Astrocyte (in vitro differentiated cells and primary cell): ENCODE data around the gene SCUBE1. TPM values are rescaled to one million over a fixed set of nuclear protein-coding genes. Genes with fewer than 3 reads are reported as not detected.

Experiments
- DNase-seq: peaks from one replicate; pipeline ENCODE4 v3.0.0-alpha.2; 2010; ENCODE audit warnings: low read depth
- FAIRE-seq: peaks from 2 replicates; lab custom pipeline; 2011; peaks lifted over from hg19 to GRCh38; lab: Jason Lieb, UNC
- H2AFZ ChIP-seq: 2 replicates; pipeline ENCODE4 v1.6.0; 2012; ENCODE audit warnings: low read depth, low read length, inconsistent platforms
- H3K27ac ChIP-seq: 2 replicates; pipeline ENCODE4 v1.5.1; 2011; ENCODE audit warnings: low read depth, low read length, inconsistent platforms
- H3K27me3 ChIP-seq: 2 replicates; pipeline ENCODE4 v1.6.0; 2011; ENCODE audit warnings: low read length, inconsistent platforms; ENCODE audit not compliant: insufficient read depth
- H3K36me3 ChIP-seq: 2 replicates; pipeline ENCODE4 v1.5.1; 2011; ENCODE audit warnings: low read length, inconsistent platforms; ENCODE audit not compliant: insufficient read depth
- H3K4me1 ChIP-seq: 2 replicates; pipeline ENCODE4 v1.5.1; 2011; ENCODE audit warnings: low read length, inconsistent platforms; ENCODE audit not compliant: insufficient read depth
- H3K4me2 ChIP-seq: 2 replicates; pipeline ENCODE4 v1.6.0; 2012; ENCODE audit warnings: low read length, inconsistent platforms
- H3K4me3 ChIP-seq: 2 replicates; pipeline ENCODE4 v1.5.1; 2011; ENCODE audit warnings: low read depth, mild to moderate bottlenecking, low read length, inconsistent platforms; ENCODE audit not compliant: insufficient read depth
- H3K79me2 ChIP-seq: 2 replicates; pipeline ENCODE4 v1.6.0; 2012; ENCODE audit warnings: mild to moderate bottlenecking, low read length, inconsistent platforms; ENCODE audit not compliant: insufficient read depth
- H3K9ac ChIP-seq: 2 replicates; pipeline ENCODE4 v1.6.0; 2012; ENCODE audit warnings: mild to moderate bottlenecking, low read length, inconsistent platforms
- H3K9me3 ChIP-seq: 2 replicates; pipeline ENCODE4 v1.5.1; 2012; ENCODE audit warnings: low read depth, mild to moderate bottlenecking, low read length, inconsistent platforms; ENCODE audit not compliant: insufficient read depth
- H4K20me1 ChIP-seq: 2 replicates; pipeline ENCODE4 v1.6.0; 2012; ENCODE audit warnings: low read length, inconsistent platforms; ENCODE audit not compliant: insufficient read depth
- H3K27ac Mint-ChIP-seq: one replicate; pipeline ENCODE4 v1.8.0; 2021; ENCODE audit warnings: mild to moderate bottlenecking, mixed read lengths; ENCODE audit not compliant: unreplicated experiment
- H3K27me3 Mint-ChIP-seq: one replicate; pipeline ENCODE4 v1.8.0; 2021; ENCODE audit warnings: low read depth, mixed read lengths; ENCODE audit not compliant: unreplicated experiment
- H3K36me3 Mint-ChIP-seq: one replicate; pipeline ENCODE4 v1.8.0; 2021; ENCODE audit warnings: low read depth, mixed read lengths; ENCODE audit not compliant: unreplicated experiment
- H3K4me1 Mint-ChIP-seq: one replicate; pipeline ENCODE4 v1.8.0; 2021; ENCODE audit warnings: low read depth, mixed read lengths; ENCODE audit not compliant: unreplicated experiment
- H3K4me3 Mint-ChIP-seq: one replicate; pipeline ENCODE4 v1.8.0; 2021; ENCODE audit warnings: mild to moderate bottlenecking, moderate library complexity, mixed read lengths; ENCODE audit not compliant: unreplicated experiment
- H3K9me3 Mint-ChIP-seq: one replicate; pipeline ENCODE4 v1.8.0; 2021; ENCODE audit warnings: mild to moderate bottlenecking, mixed read lengths; ENCODE audit not compliant: unreplicated experiment
- EZH2 ChIP-seq: IDR thresholded peaks from 2 replicates; pipeline ENCODE4 v1.6.1; 2012; ENCODE audit warnings: mild to moderate bottlenecking, low read length, inconsistent platforms; ENCODE audit not compliant: insufficient read depth
- total RNA-seq: library from RNA; stranded (reverse); gene quantifications from 2 replicates; pipeline ENCODE4 v1.2.1, GENCODE V29; 2021
- TF ChIP-seq, protein P1 (sequence below): IDR thresholded peaks from 2 replicates; pipeline ENCODE4 v1.5.1; 2011; ENCODE audit warnings: low read depth, mild to moderate bottlenecking, inconsistent platforms, low read length, moderate library complexity; ENCODE audit not compliant: insufficient read depth

Gene SCUBE1
- total RNA-seq, 1 donor from 2014 or later: 0.07 TPM

DNA sequence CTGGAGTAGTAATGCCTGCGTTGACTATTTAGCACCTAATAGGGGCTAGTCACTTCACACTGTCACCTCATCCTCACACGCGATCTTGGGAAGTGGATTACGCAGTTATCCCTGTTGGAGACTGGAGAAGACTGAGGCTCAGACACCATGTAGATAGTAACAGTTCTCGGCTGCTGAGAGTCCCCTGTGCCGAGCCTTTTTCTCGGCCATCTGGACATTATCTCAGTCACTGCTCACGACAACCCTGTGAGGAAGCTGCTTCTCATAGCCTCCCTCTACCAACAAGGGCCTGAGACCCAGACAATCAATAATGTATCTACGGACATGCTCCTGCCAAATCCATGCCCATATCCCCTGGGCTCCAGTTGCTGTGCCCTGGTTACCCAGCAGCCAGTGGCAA, 25.9 kb downstream of the SCUBE1 start:
- H3K27me3 Mint-ChIP-seq: peaks cover 32% of the 10 kb centered on the region

DNA sequence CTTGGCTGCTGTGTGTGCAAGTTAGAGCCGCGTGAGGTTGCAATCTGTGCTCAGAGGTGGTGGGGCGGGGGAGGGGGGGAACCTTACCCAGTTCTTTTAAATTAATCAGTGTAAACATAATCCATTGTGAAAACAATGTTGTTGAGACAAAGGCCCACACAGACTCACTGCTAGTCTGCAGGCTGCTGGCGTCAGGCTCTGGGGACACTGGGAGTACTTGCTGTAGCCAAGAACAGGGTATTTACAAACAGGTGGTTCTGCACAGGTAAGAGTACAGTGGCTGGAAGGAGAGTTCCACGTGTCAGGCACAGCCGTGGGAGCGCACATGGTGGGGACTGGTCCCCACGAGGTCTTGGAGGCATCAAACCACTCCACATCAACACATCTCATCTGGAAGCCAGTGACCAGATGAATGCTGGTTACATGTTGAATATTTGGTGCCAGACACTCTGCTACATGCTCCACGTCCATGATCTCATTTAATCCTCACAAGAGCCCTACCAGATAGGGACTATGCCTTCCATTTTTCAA, 27.4 kb downstream of the SCUBE1 start:
- peaks cover 40% of the 10 kb centered on the region for H3K27me3 Mint-ChIP-seq
- Histone ChIP-seq H3K36me3 (no peaks in the 10 kb centered on the region), H3K4me3 (no peak overlapping the region), H3K27ac (no peak overlapping the region), H3K4me1 (peaks cover 4% of the 10 kb centered on the region), H2AFZ (no peak overlapping the region), H3K4me2 (no peak overlapping the region), H3K9me3 (no peaks in the 10 kb centered on the region), H3K9ac (no peak overlapping the region), H3K27me3 (peaks cover 17% of the 10 kb centered on the region), H3K79me2 (no peaks in the 10 kb centered on the region), H4K20me1 (no peaks in the 10 kb centered on the region)
- TF ChIP-seq, protein P1, sequence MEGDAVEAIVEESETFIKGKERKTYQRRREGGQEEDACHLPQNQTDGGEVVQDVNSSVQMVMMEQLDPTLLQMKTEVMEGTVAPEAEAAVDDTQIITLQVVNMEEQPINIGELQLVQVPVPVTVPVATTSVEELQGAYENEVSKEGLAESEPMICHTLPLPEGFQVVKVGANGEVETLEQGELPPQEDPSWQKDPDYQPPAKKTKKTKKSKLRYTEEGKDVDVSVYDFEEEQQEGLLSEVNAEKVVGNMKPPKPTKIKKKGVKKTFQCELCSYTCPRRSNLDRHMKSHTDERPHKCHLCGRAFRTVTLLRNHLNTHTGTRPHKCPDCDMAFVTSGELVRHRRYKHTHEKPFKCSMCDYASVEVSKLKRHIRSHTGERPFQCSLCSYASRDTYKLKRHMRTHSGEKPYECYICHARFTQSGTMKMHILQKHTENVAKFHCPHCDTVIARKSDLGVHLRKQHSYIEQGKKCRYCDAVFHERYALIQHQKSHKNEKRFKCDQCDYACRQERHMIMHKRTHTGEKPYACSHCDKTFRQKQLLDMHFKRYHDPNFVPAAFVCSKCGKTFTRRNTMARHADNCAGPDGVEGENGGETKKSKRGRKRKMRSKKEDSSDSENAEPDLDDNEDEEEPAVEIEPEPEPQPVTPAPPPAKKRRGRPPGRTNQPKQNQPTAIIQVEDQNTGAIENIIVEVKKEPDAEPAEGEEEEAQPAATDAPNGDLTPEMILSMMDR: no peak
- no peak for TF ChIP-seq EZH2
- no peak overlapping the region for H3K4me3 Mint-ChIP-seq
- no peaks in the 10 kb centered on the region for H3K36me3 Mint-ChIP-seq
- no peak overlapping the region for H3K27ac Mint-ChIP-seq
- no peak for FAIRE-seq
- H3K4me1 Mint-ChIP-seq: peaks cover 19% of the 10 kb centered on the region
- no peak for DNase-seq
- peaks cover 1% of the 10 kb centered on the region for H3K9me3 Mint-ChIP-seq

More for the DNA sequence above, 25.9 kb downstream of the SCUBE1 start:
- DNase-seq: no peak
- no peaks in the 10 kb centered on the region for H3K9me3 Mint-ChIP-seq
- peaks cover 19% of the 10 kb centered on the region for H3K4me1 Mint-ChIP-seq
- H3K4me2 ChIP-seq: no peak overlapping the region
- no peak overlapping the region for H2AFZ ChIP-seq
- no peaks in the 10 kb centered on the region for H4K20me1 ChIP-seq
- H3K27me3 ChIP-seq: peaks cover 18% of the 10 kb centered on the region
- no peak for TF ChIP-seq EZH2
- TF ChIP-seq, protein P1: no peak
- H3K27ac Mint-ChIP-seq: no peak overlapping the region
- H3K9ac ChIP-seq: no peak overlapping the region
- H3K4me3 ChIP-seq: no peak overlapping the region
- FAIRE-seq: no peak
- no peaks in the 10 kb centered on the region for H3K9me3 ChIP-seq
- H3K4me3 Mint-ChIP-seq: no peak overlapping the region
- no peaks in the 10 kb centered on the region for H3K79me2 ChIP-seq
- no peak overlapping the region for H3K27ac ChIP-seq
- H3K36me3 Mint-ChIP-seq: no peaks in the 10 kb centered on the region
- H3K4me1 ChIP-seq: peaks cover 4% of the 10 kb centered on the region
- H3K36me3 ChIP-seq: no peaks in the 10 kb centered on the region

DNA sequence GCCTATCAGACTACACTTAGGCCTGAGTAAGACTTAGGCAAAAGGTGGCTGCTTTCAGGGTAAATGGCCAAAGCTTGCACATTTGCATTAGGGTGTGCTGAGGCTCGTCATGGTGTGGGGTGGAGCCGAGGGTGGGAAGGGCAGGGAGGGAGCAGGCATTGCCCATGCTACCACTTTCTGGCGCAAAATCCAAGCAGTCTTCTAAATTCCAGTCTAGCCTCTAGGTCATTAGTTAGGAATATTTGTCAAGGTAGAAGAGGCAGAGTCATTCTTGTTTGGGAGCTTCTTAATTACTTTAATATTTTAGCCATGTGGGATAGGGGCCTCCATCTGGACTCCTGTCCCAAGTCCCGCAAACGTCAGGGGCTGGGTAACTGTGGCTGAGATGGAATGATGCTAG, 28.6 kb downstream of the SCUBE1 start:
- Mint-ChIP-seq H3K27me3 (peaks cover 40% of the 10 kb centered on the region), H3K9me3 (peaks cover 1% of the 10 kb centered on the region), H3K36me3 (no peaks in the 10 kb centered on the region), H3K4me1 (peaks cover 12% of the 10 kb centered on the region), H3K4me3 (no peak overlapping the region), H3K27ac (no peak overlapping the region)
- Histone ChIP-seq H3K27ac (no peak overlapping the region), H3K36me3 (no peaks in the 10 kb centered on the region), H3K4me3 (no peak overlapping the region), H3K9me3 (no peaks in the 10 kb centered on the region), H3K9ac (no peak overlapping the region), H4K20me1 (no peaks in the 10 kb centered on the region), H2AFZ (no peak overlapping the region), H3K4me2 (no peak overlapping the region), H3K79me2 (no peaks in the 10 kb centered on the region), H3K4me1 (no peaks in the 10 kb centered on the region), H3K27me3 (peaks cover 13% of the 10 kb centered on the region)
- DNase-seq: no peak
- TF ChIP-seq, protein P1: no peak
- TF ChIP-seq EZH2: no peak
- no peak for FAIRE-seq
